PC-3 (cell line): ENCODE data around the gene ABLIM3. TPM values are rescaled to one million over a fixed set of nuclear protein-coding genes. Genes with fewer than 3 reads are reported as not detected.

ENCODE experiments used
- ATAC-seq: fragments of 200-7000 bp; cut with Tn5 transposase; 2 replicates; pipeline ENCODE4 v1.9.1; 2020; ENCODE audit warnings: mild to moderate bottlenecking, moderate library complexity
- BruUV-seq: library from RNA; stranded (reverse); fragments of 400-500 nt; replicated peaks from 2 replicates; lab custom pipeline; 2021; lab: Mats Ljungman, UMichigan
- CTCF ChIA-PET: fragments of 300-600 bp; sonication (Branson Sonifier 250); formaldehyde crosslinking; loops from one replicate; lab custom pipeline; 2022; ENCODE audit warnings: antibody characterized with exemption; lab: Charles Lee
- POLR2A ChIA-PET: fragments of 300-600 bp; sonication (Branson Sonifier 250); formaldehyde crosslinking; loops from one replicate; lab custom pipeline; 2022; ENCODE audit warnings: antibody characterized with exemption; ENCODE audit not compliant: unreplicated experiment; lab: Charles Lee
- DNase-seq: peaks from one replicate; pipeline ENCODE4 v3.0.0-alpha.2; 2015
- H2AFZ ChIP-seq: fragments of 300-600 bp; sonication (generic); 2 replicates; pipeline ENCODE4 v1.6.0; 2016; ENCODE audit warnings: antibody characterized with exemption, low read length
- H3F3A ChIP-seq: fragments of 300-600 bp; sonication (generic); one replicate; pipeline ENCODE4 v1.6.0; 2017; ENCODE audit warnings: antibody characterized with exemption, low read length, control low read depth, mild to moderate bottlenecking; ENCODE audit not compliant: unreplicated experiment
- H3K27ac ChIP-seq: fragments of 300-600 bp; sonication (generic); 2 replicates; pipeline ENCODE4 v1.5.1; 2016; ENCODE audit warnings: mild to moderate bottlenecking, low read length
- H3K27me3 ChIP-seq: fragments of 300-600 bp; sonication (generic); 2 replicates; pipeline ENCODE4 v1.6.1; 2016; ENCODE audit warnings: low read length, mixed read lengths
- H3K36me3 ChIP-seq: fragments of 300-600 bp; sonication (generic); 2 replicates; pipeline ENCODE4 v1.6.1; 2016; ENCODE audit warnings: low read depth, mixed run types, low read length, mixed read lengths
- H3K4me1 ChIP-seq: fragments of 300-600 bp; sonication (generic); 2 replicates; pipeline ENCODE4 v1.5.1; 2016; ENCODE audit warnings: low read length; ENCODE audit not compliant: insufficient read depth
- H3K4me2 ChIP-seq: fragments of 300-600 bp; sonication (generic); 2 replicates; pipeline ENCODE4 v1.6.0; 2016; ENCODE audit warnings: low read length
- H3K4me3 ChIP-seq: fragments of 300-600 bp; sonication (generic); 2 replicates; pipeline ENCODE4 v1.5.1; 2016; ENCODE audit warnings: mild to moderate bottlenecking, low read length, mixed read lengths
- H3K79me2 ChIP-seq: fragments of 300-600 bp; sonication (generic); 2 replicates; pipeline ENCODE4 v1.6.1; 2017; ENCODE audit warnings: low read length, mixed read lengths
- H3K9ac ChIP-seq: fragments of 300-600 bp; sonication (generic); 2 replicates; pipeline ENCODE4 v1.6.0; 2016; ENCODE audit warnings: mild to moderate bottlenecking, low read length
- H3K9me2 ChIP-seq: fragments of 300-600 bp; sonication (generic); replicated peaks from 2 replicates; pipeline ENCODE4 v1.6.1; 2016; ENCODE audit warnings: mixed run types, low read length, mixed read lengths
- H3K9me3 ChIP-seq: fragments of 300-600 bp; sonication (generic); 2 replicates; pipeline ENCODE4 v1.6.1; 2016; ENCODE audit warnings: low read length, mixed read lengths
- H4K20me1 ChIP-seq: fragments of 300-600 bp; sonication (generic); 2 replicates; pipeline ENCODE4 v1.6.1; 2016; ENCODE audit warnings: low read length, mixed read lengths
- EZH2 ChIP-seq: fragments of 300-600 bp; sonication (generic); IDR thresholded peaks from one replicate; pipeline ENCODE4 v1.6.1; 2017; ENCODE audit warnings: antibody characterized with exemption, mild to moderate bottlenecking, low read length; ENCODE audit not compliant: unreplicated experiment
- EZH2phosphoT487 ChIP-seq: fragments of 300-600 bp; sonication (generic); IDR thresholded peaks from 2 replicates; pipeline ENCODE4 v1.6.1; 2018; ENCODE audit warnings: mild to moderate bottlenecking, antibody characterized with exemption, low read length, borderline replicate concordance
- intact Hi-C: fragments of 100-400 bp; cut with micrococcal nuclease; formaldehyde crosslinking; loops from 2 replicates; pipeline ENCODE4 v1.9.0; 2023
- total RNA-seq: library from RNA; depleted of rRNA; stranded (reverse); fragments of >200 nt; gene quantifications from 2 replicates; pipeline ENCODE4 v1.2.3, GENCODE V29; 2014
- TF ChIP-seq, protein P1 (sequence below): fragments of 300-600 bp; sonication (generic); conservative IDR thresholded peaks from 2 replicates; pipeline ENCODE4 v1.5.1; 2017; ENCODE audit warnings: antibody characterized with exemption, low read depth, mild to moderate bottlenecking, low read length

The ABLIM3 gene
- total RNA-seq, 1 experiment from 2014 or later = 43.6 TPM

GRCh38 chr5:149299451-149300054 lies 158.3 kb downstream of the ABLIM3 start:
- no peaks in the 10 kb centered on the region for H3K4me1 ChIP-seq
- TF ChIP-seq, protein P1, sequence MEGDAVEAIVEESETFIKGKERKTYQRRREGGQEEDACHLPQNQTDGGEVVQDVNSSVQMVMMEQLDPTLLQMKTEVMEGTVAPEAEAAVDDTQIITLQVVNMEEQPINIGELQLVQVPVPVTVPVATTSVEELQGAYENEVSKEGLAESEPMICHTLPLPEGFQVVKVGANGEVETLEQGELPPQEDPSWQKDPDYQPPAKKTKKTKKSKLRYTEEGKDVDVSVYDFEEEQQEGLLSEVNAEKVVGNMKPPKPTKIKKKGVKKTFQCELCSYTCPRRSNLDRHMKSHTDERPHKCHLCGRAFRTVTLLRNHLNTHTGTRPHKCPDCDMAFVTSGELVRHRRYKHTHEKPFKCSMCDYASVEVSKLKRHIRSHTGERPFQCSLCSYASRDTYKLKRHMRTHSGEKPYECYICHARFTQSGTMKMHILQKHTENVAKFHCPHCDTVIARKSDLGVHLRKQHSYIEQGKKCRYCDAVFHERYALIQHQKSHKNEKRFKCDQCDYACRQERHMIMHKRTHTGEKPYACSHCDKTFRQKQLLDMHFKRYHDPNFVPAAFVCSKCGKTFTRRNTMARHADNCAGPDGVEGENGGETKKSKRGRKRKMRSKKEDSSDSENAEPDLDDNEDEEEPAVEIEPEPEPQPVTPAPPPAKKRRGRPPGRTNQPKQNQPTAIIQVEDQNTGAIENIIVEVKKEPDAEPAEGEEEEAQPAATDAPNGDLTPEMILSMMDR = no peak
- TF ChIP-seq EZH2 = no peak
- CTCF ChIA-PET = no interaction called here
- H3K4me2 ChIP-seq = no peak overlapping the region
- no peak overlapping the region for H3K27ac ChIP-seq
- no peak overlapping the region for H2AFZ ChIP-seq
- no peak overlapping the region for H3K9ac ChIP-seq
- no peaks in the 10 kb centered on the region for H3K9me2 ChIP-seq
- no peak for ATAC-seq
- BruUV-seq = no TSS peak
- no peaks in the 10 kb centered on the region for H4K20me1 ChIP-seq
- H3K79me2 ChIP-seq = no peaks in the 10 kb centered on the region
- no peaks in the 10 kb centered on the region for H3K36me3 ChIP-seq
- DNase-seq = no peak
- no peaks in the 10 kb centered on the region for H3K9me3 ChIP-seq
- H3K27me3 ChIP-seq = no peaks in the 10 kb centered on the region
- no peak overlapping the region for H3K4me3 ChIP-seq
- POLR2A ChIA-PET = interaction anchor here (0.6 kb wide), 1 partner anchor 71 kb away, joined by 3 read pairs; no protein-coding TSS in a partner anchor
- no peaks in the 10 kb centered on the region for H3F3A ChIP-seq
- intact Hi-C loops = no loop called here

- Histone ChIP-seq H3K4me1 (no peaks in the 10 kb centered on the region), H4K20me1 (no peaks in the 10 kb centered on the region), H3K36me3 (no peaks in the 10 kb centered on the region), H2AFZ (no peak overlapping the region), H3K4me3 (no peak overlapping the region), H3K9me3 (no peaks in the 10 kb centered on the region), H3K4me2 (no peak overlapping the region), H3K27me3 (no peaks in the 10 kb centered on the region), H3F3A (no peaks in the 10 kb centered on the region), H3K27ac (no peak overlapping the region), H3K79me2 (no peaks in the 10 kb centered on the region), H3K9ac (no peak overlapping the region), H3K9me2 (no peaks in the 10 kb centered on the region)
- no TSS peak for BruUV-seq
- POLR2A ChIA-PET = no interaction called here
- CTCF ChIA-PET = no interaction called here
- TF ChIP-seq EZH2 (no peak), EZH2phosphoT487 (no peak)
- TF ChIP-seq, protein P1 = no peak
- ATAC-seq = no peak
- intact Hi-C loops = no loop called here
- DNase-seq = no peak
These were observed 159.1 kb downstream of the ABLIM3 start for GRCh38 chr5:149300441-149300840.

DNA sequence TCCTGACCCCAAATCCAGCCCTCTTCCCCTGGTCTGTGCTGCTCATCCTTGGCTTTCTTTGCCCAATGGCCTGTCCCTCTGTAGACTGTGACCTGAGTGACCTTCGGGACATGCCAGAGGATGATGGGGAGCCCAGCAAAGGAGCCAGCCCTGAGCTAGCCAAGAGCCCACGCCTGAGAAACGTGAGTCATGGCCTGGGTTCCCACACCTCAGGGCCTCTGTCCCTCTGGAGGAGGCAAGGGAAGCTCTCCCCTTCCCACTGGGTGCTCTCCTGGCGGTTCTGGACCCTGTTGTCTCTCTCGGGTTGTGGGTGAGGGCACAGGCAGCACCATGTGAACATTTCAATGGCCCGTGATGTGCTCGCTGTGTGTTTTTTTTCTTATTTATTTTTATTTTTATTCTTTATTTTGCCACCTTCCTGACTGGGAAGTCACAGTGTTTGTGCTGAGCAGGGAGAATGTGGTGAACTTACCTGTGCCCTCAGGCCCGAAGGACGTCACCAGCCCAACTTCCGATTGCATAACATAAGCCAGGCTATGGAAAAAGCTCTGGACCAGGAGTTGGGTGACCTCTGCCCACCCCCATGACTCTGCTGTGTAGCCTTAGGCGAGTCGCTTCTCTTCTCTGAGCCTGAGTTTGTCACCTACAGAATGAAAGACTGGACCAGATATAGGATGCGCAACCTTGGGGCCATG lies 159.9 kb downstream of the ABLIM3 start:
- Histone ChIP-seq H3K4me2 (no peak overlapping the region), H4K20me1 (no peaks in the 10 kb centered on the region), H3K79me2 (no peaks in the 10 kb centered on the region), H3K9ac (no peak overlapping the region), H3K27ac (no peak overlapping the region), H3K9me2 (no peaks in the 10 kb centered on the region), H3K27me3 (no peaks in the 10 kb centered on the region), H3K4me1 (no peaks in the 10 kb centered on the region), H3K9me3 (no peaks in the 10 kb centered on the region), H3K36me3 (no peaks in the 10 kb centered on the region), H3F3A (no peaks in the 10 kb centered on the region), H3K4me3 (no peak overlapping the region), H2AFZ (no peak overlapping the region)
- POLR2A ChIA-PET = no interaction called here
- intact Hi-C loops = no loop called here
- TF ChIP-seq EZH2 = no peak
- TF ChIP-seq, protein P1 = no peak
- TF ChIP-seq EZH2phosphoT487 = no peak
- ATAC-seq (no peak), DNase-seq (no peak)
- BruUV-seq = no TSS peak
- CTCF ChIA-PET = no interaction called here
